HCEC 1CT (cell line): ENCODE measurements around the gene TUBA1C.
"Not testable (repeated sequence)": the region's sequence is repeated elsewhere in the genome, so short reads cannot be mapped to it uniquely, and the experiment has no call there.

Experiments used
- DNase-seq: peaks from one replicate; pipeline ENCODE4 v3.0.0-alpha.2; 2017

The TUBA1C gene

DNA sequence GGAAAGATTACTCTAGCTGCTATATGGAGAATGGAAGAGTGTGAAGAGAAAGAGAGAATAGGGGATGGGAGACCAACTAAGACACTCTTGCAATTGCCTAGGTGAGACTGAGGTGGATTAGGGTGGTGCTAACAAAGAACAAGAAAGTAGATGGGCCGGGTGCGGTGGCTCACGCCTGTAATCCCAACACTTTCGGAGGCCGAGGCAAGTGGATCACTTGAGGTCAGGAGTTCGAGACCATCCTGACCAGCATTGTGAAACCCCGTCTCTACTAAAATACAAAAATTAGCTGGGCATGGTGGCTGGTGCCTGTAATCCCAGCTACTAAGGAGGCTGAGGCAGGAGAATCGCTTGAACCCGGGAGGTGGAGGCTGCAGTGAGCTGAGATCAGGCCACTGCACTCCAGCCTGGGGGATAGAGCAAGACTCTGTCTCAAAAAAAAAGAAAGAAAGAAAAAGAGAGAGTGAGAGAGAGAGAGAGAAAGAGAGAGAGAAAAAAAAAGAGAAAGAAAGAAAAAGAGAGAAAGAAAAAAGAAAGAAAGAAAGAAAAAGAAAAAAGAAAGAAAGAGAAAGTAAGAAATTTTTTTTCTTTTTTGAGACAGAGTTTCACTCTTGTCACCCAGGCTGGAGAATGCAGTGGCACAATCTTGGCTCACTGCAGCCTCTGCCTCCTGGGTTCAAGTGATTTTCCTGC lies 55.7 kb downstream of the TUBA1C start:
- not testable (repeated sequence) for DNase-seq

DNA sequence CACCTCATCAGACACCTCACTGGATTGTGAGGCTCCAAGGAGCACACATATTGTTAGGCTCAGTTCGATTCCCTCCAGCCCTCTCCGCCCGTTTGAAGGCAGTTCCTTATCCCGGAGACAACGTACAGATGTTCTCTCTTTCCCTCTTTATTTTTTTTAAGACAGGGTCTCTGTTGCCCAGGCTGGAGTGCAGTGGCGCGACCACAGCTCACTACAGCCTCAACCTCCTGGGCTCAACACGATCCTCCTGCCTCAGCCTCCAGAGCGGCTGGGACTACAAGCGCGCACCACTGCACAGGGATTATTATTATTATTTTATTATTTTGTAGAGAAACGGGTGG lies 57.5 kb downstream of the TUBA1C start:
- DNase-seq: no peak

DNA sequence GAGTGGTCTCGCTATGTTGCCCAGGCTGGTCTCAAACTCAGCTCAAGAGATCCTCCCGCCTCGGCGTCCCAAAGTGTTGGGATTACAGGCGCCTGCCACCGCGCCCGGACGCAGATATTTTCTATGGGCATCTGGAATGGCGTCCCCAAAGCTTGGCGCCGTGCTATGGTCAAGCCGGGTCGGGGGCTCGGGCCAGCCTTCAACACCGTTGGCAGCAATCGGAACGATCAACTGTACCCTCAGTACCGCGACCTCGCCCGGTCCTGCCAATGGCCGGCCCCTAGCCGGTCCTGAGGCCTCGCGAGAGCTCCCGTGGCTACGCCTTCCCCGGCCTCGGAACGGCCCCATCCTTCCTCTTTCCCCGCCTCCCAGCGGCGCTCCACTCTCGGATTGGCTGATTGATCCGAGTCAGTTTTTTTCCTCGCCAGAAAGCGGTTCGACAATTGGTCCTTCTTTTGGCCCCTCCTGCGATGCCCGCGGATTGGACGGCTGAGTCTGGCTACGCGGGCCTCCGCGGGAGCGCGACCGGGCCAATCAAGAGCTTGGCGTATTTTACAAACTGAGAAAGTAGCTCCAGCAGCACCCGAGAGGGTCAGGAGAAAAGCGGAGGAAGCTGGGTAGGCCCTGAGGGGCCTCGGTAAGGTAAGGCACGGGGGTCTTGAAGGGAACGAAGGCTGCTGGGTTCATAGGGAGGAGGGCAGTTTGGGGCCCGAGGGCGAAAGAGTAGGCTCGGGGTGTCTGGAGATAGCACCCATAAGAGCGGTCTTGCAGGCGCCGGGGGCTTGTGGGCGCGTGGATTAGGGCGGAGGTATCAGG lies 58.0 kb downstream of the TUBA1C start, which contains the start of gene TROAP:
TROAP (plus strand) TSS at position 548 of the 816 bp plus-strand sequence. CDS start 354 bp downstream, outside the sequence.
- peak; percentile 98 for DNase-seq

DNA sequence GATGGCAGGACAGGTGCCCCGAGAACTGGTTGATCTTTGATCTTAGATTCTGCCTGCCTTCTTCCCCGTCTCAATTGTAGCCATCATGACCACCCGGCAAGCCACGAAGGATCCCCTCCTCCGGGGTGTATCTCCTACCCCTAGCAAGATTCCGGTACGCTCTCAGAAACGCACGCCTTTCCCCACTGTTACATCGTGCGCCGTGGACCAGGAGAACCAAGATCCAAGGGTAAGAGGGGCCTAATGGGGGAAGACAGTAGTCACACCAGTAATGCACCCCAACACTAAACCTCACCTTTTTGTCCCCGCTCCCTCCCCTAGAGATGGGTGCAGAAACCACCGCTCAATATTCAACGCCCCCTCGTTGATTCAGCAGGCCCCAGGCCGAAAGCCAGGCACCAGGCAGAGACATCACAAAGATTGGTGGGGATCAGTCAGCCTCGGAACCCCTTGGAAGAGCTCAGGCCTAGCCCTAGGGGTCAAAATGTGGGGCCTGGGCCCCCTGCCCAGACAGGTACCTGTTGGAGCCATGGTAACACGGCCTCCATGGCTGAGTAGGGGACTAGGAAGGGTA lies 58.7 kb downstream of the TUBA1C start:
- no peak for DNase-seq
